ENCODE measurements around the gene AMOT.
"Not testable (repeated sequence)": the region's sequence is repeated elsewhere in the genome, so short reads cannot be mapped to it uniquely, and the experiment has no call there.

Gene AMOT

GRCh38 chrX:112840382-112841113 is at the start of gene AMOT:
AMOT (minus strand) TSS chrX:112840831; CDS start chrX:112823126, 17,705 bp downstream.
- H3K4me3 ChIP-seq (ENCODE audit: low read depth, low read length), result peak within 1 kb of the TSS; percentile 65

- H3K4me3 ChIP-seq (ENCODE audit: low read depth, low read length), result no peak overlapping the region
These were observed 48.8 kb upstream of the AMOT start for GRCh38 chrX:112889400-112889799.

GRCh38 chrX:112888916-112889315 is 48.3 kb upstream of the AMOT start:
- no peak overlapping the region for H3K4me3 ChIP-seq (ENCODE audit: low read depth, low read length)

GRCh38 chrX:112877771-112878173 is 37.1 kb upstream of the AMOT start:
- H3K4me3 ChIP-seq (ENCODE audit: low read depth, low read length), result no peak overlapping the region

GRCh38 chrX:112874614-112875013 is 34.0 kb upstream of the AMOT start:
- H3K4me3 ChIP-seq (ENCODE audit: low read depth, low read length), result no peak overlapping the region

- H3K4me3 ChIP-seq (ENCODE audit: low read depth, low read length), result no peak overlapping the region
These were observed 33.5 kb upstream of the AMOT start for GRCh38 chrX:112874175-112874574.

- no peak overlapping the region for H3K4me3 ChIP-seq (ENCODE audit: low read depth, low read length)
These were observed 28.0 kb upstream of the AMOT start for GRCh38 chrX:112868586-112868985.

GRCh38 chrX:112867570-112867969 is 26.9 kb upstream of the AMOT start:
- no peak overlapping the region for H3K4me3 ChIP-seq (ENCODE audit: low read depth, low read length)

- no peak overlapping the region for H3K4me3 ChIP-seq (ENCODE audit: low read depth, low read length)
These were observed 25.5 kb upstream of the AMOT start for GRCh38 chrX:112866175-112866574.

GRCh38 chrX:112865464-112866025 is 24.9 kb upstream of the AMOT start:
- no peak overlapping the region for H3K4me3 ChIP-seq (ENCODE audit: low read depth, low read length)

GRCh38 chrX:112863850-112864249 is 23.2 kb upstream of the AMOT start:
- H3K4me3 ChIP-seq (ENCODE audit: low read depth, low read length), result no peak overlapping the region

GRCh38 chrX:112857478-112857878 is 16.8 kb upstream of the AMOT start:
- no peak overlapping the region for H3K4me3 ChIP-seq (ENCODE audit: low read depth, low read length)

- H3K4me3 ChIP-seq (ENCODE audit: low read depth, low read length), result not testable (repeated sequence)
These were observed 14.3 kb upstream of the AMOT start for GRCh38 chrX:112854901-112855300.

- H3K4me3 ChIP-seq (ENCODE audit: low read depth, low read length), result no peak overlapping the region
These were observed 12.2 kb upstream of the AMOT start for GRCh38 chrX:112852851-112853250.

GRCh38 chrX:112851806-112852205 is 11.2 kb upstream of the AMOT start:
- H3K4me3 ChIP-seq (ENCODE audit: low read depth, low read length), result no peak overlapping the region

GRCh38 chrX:112851161-112851779 is 10.6 kb upstream of the AMOT start:
- H3K4me3 ChIP-seq (ENCODE audit: low read depth, low read length), result no peak overlapping the region

GRCh38 chrX:112849016-112849415 is 8.4 kb upstream of the AMOT start:
- no peak overlapping the region for H3K4me3 ChIP-seq (ENCODE audit: low read depth, low read length)

GRCh38 chrX:112846782-112847181 is 6.2 kb upstream of the AMOT start:
- H3K4me3 ChIP-seq (ENCODE audit: low read depth, low read length), result no peak overlapping the region

GRCh38 chrX:112846187-112846586 is 5.6 kb upstream of the AMOT start:
- no peak overlapping the region for H3K4me3 ChIP-seq (ENCODE audit: low read depth, low read length)

GRCh38 chrX:112844250-112844649 is 3.6 kb upstream of the AMOT start:
- no peak overlapping the region for H3K4me3 ChIP-seq (ENCODE audit: low read depth, low read length)

- no peak overlapping the region for H3K4me3 ChIP-seq (ENCODE audit: low read depth, low read length)
These were observed 1.2 kb upstream of the AMOT start for GRCh38 chrX:112841820-112842157.

GRCh38 chrX:112841114-112841819 is 636 bp upstream of the AMOT start:
- peak overlapping the region; percentile 65 for H3K4me3 ChIP-seq (ENCODE audit: low read depth, low read length)
